HG03457 (cell line): ENCODE measurements around the gene ARTN.

Source experiments
- ATAC-seq: cut with Tn5 transposase; IDR thresholded peaks from one replicate; pipeline ENCODE4 v1.9.1; 2021; ENCODE audit warnings: moderate number of reproducible peaks; ENCODE audit not compliant: unreplicated experiment

The ARTN gene

DNA sequence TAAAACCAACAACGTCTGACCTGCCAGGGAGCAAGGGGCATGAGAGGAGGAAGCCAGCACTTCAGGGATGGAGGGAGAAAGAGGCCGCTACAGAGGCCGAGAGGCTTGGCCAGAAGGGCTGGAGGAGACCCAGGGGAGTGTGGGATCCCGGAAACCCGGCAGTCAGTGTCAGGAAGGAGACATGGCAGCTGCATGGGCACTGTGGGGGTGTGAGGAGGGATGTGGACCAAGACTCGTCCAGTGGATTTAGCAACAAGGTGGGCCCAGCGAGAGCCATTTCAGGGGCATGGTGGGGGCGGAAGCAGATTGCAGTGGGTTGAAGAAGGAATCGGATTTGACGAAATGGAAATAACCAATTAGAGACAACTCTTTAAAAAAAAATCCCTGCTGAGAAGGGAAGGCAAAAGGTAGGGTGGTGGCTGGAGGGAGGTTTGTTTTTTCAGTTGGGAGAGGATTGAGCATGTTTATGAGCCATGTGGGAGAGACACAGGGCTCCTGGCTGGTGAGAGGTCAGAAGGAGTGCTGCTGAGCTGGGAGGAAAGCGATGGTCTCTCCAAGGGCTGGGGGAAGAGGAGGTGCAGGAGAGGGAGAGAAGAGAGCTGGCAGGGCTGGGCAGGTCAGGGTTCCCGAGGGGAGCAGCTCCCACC, 49.8 kb downstream of the ARTN start:
- no peak for ATAC-seq

DNA sequence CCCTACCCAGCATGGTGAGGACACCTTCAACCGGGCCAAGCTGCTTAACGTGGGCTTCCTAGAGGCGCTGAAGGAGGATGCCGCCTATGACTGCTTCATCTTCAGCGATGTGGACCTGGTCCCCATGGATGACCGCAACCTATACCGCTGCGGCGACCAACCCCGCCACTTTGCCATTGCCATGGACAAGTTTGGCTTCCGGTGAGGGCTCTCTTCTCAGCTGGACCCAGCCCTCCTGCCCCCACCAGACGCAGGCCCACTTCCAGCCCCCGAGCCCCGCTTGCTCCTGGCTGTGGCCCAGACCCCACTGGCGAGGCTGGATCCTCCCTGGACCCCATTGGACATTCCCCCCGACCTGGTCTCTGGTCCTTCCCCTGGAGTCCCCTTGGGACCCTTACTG, 51.3 kb downstream of the ARTN start:
- ATAC-seq, result no peak

DNA sequence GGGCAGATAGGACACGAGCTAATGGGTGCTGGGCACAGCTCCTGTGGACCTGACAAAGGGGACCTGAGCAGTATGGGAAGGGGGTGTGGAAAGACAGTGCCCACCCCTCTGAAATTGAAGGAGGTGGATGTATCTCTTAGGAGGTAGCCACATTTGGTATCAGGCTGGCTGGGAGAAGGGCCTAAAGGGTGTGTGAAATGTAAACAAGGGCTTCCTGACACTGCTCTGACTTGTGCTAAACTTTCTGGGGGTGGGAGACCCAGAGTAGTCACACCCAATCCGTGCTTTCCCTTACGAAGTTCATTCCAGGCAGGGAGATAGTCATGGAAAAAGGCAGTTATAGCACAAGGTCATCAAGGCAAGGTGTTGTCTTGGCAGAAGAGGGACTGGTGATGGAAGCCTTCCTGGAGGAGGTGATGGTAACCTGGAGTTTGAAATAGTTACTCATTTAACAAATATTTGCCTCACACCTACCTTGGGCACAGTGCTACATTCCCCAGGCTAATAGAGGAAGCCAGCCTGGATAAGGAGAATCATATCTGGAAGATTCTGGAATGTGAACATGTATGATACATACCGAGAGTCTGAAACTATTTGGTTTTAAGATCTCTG, 52.5 kb downstream of the ARTN start:
- ATAC-seq, result no peak

DNA sequence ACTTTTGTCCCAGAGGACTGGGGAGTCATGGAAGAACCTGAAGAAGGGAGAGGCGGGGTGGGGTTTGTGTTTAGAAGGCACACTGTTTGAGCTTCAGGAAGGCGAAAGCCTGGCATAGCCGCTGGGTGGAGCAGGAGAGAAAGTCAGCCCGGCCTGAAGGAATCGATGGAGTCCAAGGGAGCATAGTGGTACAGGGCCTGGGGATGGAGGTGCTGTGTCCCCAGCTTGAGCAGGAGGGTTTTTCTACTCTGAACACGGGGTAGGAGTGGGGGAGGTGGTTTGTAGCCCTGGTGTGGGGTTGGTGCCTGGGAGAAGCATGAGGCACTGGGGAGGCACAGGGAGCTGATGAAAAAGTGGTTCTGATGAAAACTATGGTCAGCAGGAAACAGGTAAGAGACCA, 53.1 kb downstream of the ARTN start:
- ATAC-seq, result no peak
